GM12892 (cell line): ENCODE data around the gene ATXN1.

Experiments
- POLR2AphosphoS5 ChIP-seq: IDR thresholded peaks from 2 replicates; pipeline ENCODE4 v1.6.1; 2011; ENCODE audit warnings: low read depth, low read length, control low read depth
- TAF1 ChIP-seq: IDR thresholded peaks from 2 replicates; pipeline ENCODE4 v1.6.1; 2011; ENCODE audit warnings: low read depth, mild to moderate bottlenecking, control low read depth, low read length, borderline replicate concordance

DNA sequence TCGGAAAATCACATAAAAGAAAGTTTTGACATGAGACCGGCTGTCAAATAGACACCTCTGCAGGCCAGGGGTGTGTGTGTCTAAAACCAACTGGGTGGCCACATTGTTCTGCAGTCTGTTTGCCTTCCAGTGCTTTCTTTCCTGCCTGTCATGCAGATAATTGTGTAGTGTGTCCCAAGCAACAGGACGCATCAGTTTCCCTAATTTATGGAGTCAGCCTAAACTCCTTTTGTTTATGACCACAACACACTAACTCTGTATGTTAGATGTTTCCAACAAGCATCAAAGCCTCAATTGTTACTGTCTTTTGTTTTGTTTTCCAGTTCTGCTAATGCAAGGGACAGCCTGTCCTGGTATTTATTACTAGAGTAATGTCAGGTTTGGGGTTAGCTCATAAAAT lies 205.7 kb downstream of the ATXN1 start:
- no peak for TF ChIP-seq POLR2AphosphoS5
- no peak for TF ChIP-seq TAF1
